ENCODE measurements around the gene GALC. TPM values are rescaled to one million over a fixed set of nuclear protein-coding genes. Genes with fewer than 3 reads are reported as not detected.
A peak's percentile ranks its signal among the peaks of the same experiment; 100 is the strongest.

The GALC gene
- total and polyA plus RNA-seq, 10 donors, result 3.8 to 61.7 (median 35.9) TPM

DNA sequence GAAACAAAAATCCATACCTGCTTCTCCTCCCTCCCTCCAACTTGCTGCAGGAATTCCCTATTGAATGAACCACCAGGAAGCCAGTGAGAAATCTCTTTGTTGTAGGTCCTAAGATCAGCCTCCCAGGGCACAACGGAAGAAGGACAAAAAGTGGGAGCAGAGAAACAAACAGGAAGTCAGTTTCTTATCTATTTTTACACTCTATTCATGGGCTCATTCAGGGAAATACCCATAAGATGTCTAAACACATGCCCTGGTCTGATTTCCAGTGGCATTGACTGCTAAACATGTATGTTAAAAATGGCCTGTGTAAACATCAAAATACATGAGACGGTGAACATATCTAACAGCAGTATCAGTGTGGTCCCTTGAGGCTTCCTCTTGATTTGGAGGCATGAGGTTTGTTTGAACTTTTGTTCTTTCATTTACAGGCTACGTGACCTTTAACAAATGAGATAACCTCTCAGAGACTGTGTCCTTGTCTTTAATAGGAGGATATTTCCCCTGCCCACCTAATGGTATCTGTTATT is 30.7 kb upstream of the GALC start:
- no peaks in the 10 kb centered on the region for H3K9me3 ChIP-seq
- peaks cover 7 to 44% (median 29%) of the 10 kb centered on the region in 6 donors for H3K4me1 ChIP-seq
- 21 to 30% (median 24%) methylated on average over 3 of the region's 3 CpGs for WGBS, 5 donors
- no peaks in the 10 kb centered on the region for H3K36me3 ChIP-seq
- intact Hi-C loops (cut with DNase I; ENCODE audit: low total_unique reads), result loop anchor here (10.0 kb wide), 1 partner anchor 141 kb away; no protein-coding TSS in a partner anchor
- TF ChIP-seq, protein P1, sequence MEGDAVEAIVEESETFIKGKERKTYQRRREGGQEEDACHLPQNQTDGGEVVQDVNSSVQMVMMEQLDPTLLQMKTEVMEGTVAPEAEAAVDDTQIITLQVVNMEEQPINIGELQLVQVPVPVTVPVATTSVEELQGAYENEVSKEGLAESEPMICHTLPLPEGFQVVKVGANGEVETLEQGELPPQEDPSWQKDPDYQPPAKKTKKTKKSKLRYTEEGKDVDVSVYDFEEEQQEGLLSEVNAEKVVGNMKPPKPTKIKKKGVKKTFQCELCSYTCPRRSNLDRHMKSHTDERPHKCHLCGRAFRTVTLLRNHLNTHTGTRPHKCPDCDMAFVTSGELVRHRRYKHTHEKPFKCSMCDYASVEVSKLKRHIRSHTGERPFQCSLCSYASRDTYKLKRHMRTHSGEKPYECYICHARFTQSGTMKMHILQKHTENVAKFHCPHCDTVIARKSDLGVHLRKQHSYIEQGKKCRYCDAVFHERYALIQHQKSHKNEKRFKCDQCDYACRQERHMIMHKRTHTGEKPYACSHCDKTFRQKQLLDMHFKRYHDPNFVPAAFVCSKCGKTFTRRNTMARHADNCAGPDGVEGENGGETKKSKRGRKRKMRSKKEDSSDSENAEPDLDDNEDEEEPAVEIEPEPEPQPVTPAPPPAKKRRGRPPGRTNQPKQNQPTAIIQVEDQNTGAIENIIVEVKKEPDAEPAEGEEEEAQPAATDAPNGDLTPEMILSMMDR (IDR thresholded peaks at IDR 0.05 in 8 of 11, conservative IDR thresholded peaks at IDR 0.05 in 3 of 11), result no peak
- TF ChIP-seq POLR2A (IDR thresholded peaks at IDR 0.05), result no peak
- TF ChIP-seq POLR2AphosphoS5 (IDR thresholded peaks at IDR 0.05), result no peak
- no peak overlapping the region for H3K4me3 ChIP-seq
- peak overlapping the region in 4 of 8 donors; percentile 1 to 24 (median 6) for H3K27ac ChIP-seq
- H3K27me3 ChIP-seq (replicated peaks in 1 of 7), result no peaks in the 10 kb centered on the region
- DNase-seq, result no peak

DNA sequence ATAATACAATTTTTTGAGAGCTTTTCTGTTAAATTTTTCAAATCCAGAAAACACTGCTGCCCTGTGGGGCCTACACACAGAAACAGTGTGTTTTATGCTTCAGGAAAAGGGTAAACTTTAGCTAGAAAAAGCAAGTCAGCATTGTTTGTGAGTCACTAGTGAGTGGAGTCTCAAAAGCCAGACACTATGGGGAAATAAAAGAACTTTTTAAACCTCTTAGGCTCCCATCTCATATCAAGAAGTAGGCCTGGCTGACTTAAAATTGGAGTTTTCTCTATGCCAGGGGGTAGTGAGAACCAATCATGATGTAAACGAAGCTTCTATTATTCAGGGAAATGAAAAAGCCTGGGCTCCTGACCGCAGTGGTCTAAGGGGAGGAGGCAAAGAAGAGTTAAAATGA is 24.6 kb upstream of the GALC start:
- no peak for TF ChIP-seq POLR2A (IDR thresholded peaks at IDR 0.05)
- no peak for TF ChIP-seq POLR2AphosphoS5 (IDR thresholded peaks at IDR 0.05)
- TF ChIP-seq, protein P1 (IDR thresholded peaks at IDR 0.05 in 8 of 11, conservative IDR thresholded peaks at IDR 0.05 in 3 of 11), result no peak
- H3K4me3 ChIP-seq, result no peak overlapping the region
- intact Hi-C loops (cut with DNase I; ENCODE audit: low total_unique reads), result loop anchor here (10.0 kb wide), 1 partner anchor 73 kb away; no protein-coding TSS in a partner anchor
- WGBS, 5 donors, result 46 to 96% (median 84%) methylated on average over 2 of the region's 2 CpGs
- no peaks in the 10 kb centered on the region for H3K27me3 ChIP-seq (replicated peaks in 1 of 7)
- H3K36me3 ChIP-seq, result peaks cover 0 to 27% (median 0%) of the 10 kb centered on the region in 6 donors
- H3K4me1 ChIP-seq, result peaks cover 0 to 49% (median 14%) of the 10 kb centered on the region in 6 donors
- no peak for DNase-seq
- no peaks in the 10 kb centered on the region for H3K9me3 ChIP-seq
- peak overlapping the region in 1 of 8 donors; percentile 31 for H3K27ac ChIP-seq

DNA sequence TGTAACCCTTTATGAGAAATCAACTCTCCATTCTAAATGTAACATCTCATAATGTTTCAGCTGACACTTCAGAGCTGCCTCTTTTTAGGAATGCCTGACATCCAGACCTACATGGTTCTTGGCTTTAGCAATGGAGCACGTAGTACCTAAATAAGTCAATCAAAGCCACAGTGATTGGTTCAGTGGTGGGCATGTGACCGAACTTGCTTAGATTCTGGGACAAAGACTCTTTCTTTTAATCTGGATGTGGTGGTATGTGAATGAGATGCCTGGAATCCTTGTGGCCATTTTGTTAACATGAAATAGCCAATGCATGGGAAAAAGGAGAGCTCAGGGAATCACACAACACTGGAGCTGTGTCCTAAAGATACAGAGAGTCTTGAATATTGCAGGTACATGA is 23.8 kb upstream of the GALC start:
- Histone ChIP-seq H3K27me3 (replicated peaks in 1 of 7) (no peaks in the 10 kb centered on the region), H3K27ac (peak overlapping the region in 1 of 8 donors; percentile 31)
- DNase-seq, result no peak

More for the DNA sequence above, 23.8 kb upstream of the GALC start:
- intact Hi-C loops (cut with DNase I; ENCODE audit: low total_unique reads), result loop anchor here (10.0 kb wide), 1 partner anchor 72 kb away; no protein-coding TSS in a partner anchor
- Histone ChIP-seq H3K4me1 (peaks cover 0 to 57% (median 17%) of the 10 kb centered on the region in 6 donors), H3K4me3 (no peak overlapping the region), H3K36me3 (peaks cover 0 to 33% (median 0%) of the 10 kb centered on the region in 6 donors), H3K9me3 (no peaks in the 10 kb centered on the region)
- TF ChIP-seq, protein P1 (IDR thresholded peaks at IDR 0.05 in 8 of 11, conservative IDR thresholded peaks at IDR 0.05 in 3 of 11), result no peak
- TF ChIP-seq POLR2A (IDR thresholded peaks at IDR 0.05) (no peak), POLR2AphosphoS5 (IDR thresholded peaks at IDR 0.05) (no peak)
- 90 to 98% (median 96%) methylated on average over 2 of the region's 2 CpGs for WGBS, 5 donors
